ENCODE results near the gene PLXNA2. TPM values are rescaled to one million over a fixed set of nuclear protein-coding genes. Genes with fewer than 3 reads are reported as not detected.

PLXNA2 gene
- total and polyA plus RNA-seq, 11 donors, result 9.2 to 28.2 (median 18.0) TPM

GRCh38 chr1:208179263-208179816, 64.8 kb downstream of the PLXNA2 start:
- Histone ChIP-seq H3K9me3 (no peaks in the 10 kb centered on the region), H3K27me3 (no peaks in the 10 kb centered on the region), H3K4me1 (peaks cover 0 to 96% (median 67%) of the 10 kb centered on the region in 12 donors), H3K27ac (peak overlapping the region in 10 of 12 donors; percentile 3 to 42 (median 32)), H3K4me3 (no peak overlapping the region), H3K36me3 (no peaks in the 10 kb centered on the region)
- WGBS, 4 donors, result 34 to 57% (median 46%) methylated on average over 6 of the region's 6 CpGs
- DNase-seq (peak in 3 of 5 donors; percentile 47 to 55 (median 54)), ATAC-seq (peak in 3 of 4 donors; percentile 27 to 58 (median 30))
- TF ChIP-seq POLR2A (IDR thresholded peaks at IDR 0.05), result no peak
- intact Hi-C loops (cut with DNase I), result no loop called here

GRCh38 chr1:208178091-208178529, 66.1 kb downstream of the PLXNA2 start:
- no peak for TF ChIP-seq CTCF (IDR thresholded peaks at IDR 0.05)
- TF ChIP-seq POLR2A (IDR thresholded peaks at IDR 0.05), result no peak
- intact Hi-C loops (cut with DNase I), result no loop called here
- WGBS, 4 donors, result 76 to 82% (median 78%) methylated on average over 2 of the region's 2 CpGs

GRCh38 chr1:208177656-208178055, 66.5 kb downstream of the PLXNA2 start:
- no peaks in the 10 kb centered on the region for H3K36me3 ChIP-seq
- no peaks in the 10 kb centered on the region for H3K27me3 ChIP-seq
- TF ChIP-seq CTCF (IDR thresholded peaks at IDR 0.05) (no peak), POLR2A (IDR thresholded peaks at IDR 0.05) (no peak)
- WGBS, 4 donors, result 59 to 92% (median 73%) methylated on average over 3 of the region's 3 CpGs
- H3K4me1 ChIP-seq, result peaks cover 0 to 85% (median 60%) of the 10 kb centered on the region in 12 donors
- H3K27ac ChIP-seq, result no peak overlapping the region
- ATAC-seq (no peak), DNase-seq (no peak)
- no peaks in the 10 kb centered on the region for H3K9me3 ChIP-seq
- intact Hi-C loops (cut with DNase I), result loop anchor here in 1 of 10 donors (2.0 kb wide), 1 partner anchor 19 kb away; no protein-coding TSS in a partner anchor
- no peak overlapping the region for H3K4me3 ChIP-seq

More at GRCh38 chr1:208178091-208178529, 66.1 kb downstream of the PLXNA2 start:
- Histone ChIP-seq H3K27ac (no peak overlapping the region), H3K36me3 (no peaks in the 10 kb centered on the region), H3K27me3 (no peaks in the 10 kb centered on the region), H3K4me1 (peaks cover 0 to 87% (median 63%) of the 10 kb centered on the region in 12 donors), H3K9me3 (no peaks in the 10 kb centered on the region), H3K4me3 (no peak overlapping the region)
- ATAC-seq, result peak in 1 of 4 donors; percentile 16
- DNase-seq, result no peak

GRCh38 chr1:208176649-208177048, 67.5 kb downstream of the PLXNA2 start:
- 82 to 92% (median 88%) methylated on average over 3 of the region's 3 CpGs for WGBS, 4 donors
- intact Hi-C loops (cut with DNase I), result loop anchor here in 1 of 10 donors (2.0 kb wide), 1 partner anchor 18 kb away; no protein-coding TSS in a partner anchor

More at GRCh38 chr1:208176649-208177048, 67.5 kb downstream of the PLXNA2 start:
- Histone ChIP-seq H3K9me3 (no peaks in the 10 kb centered on the region), H3K36me3 (no peaks in the 10 kb centered on the region), H3K27me3 (no peaks in the 10 kb centered on the region), H3K27ac (no peak overlapping the region), H3K4me1 (peaks cover 0 to 85% (median 56%) of the 10 kb centered on the region in 12 donors), H3K4me3 (no peak overlapping the region)
- no peak for ATAC-seq
- TF ChIP-seq CTCF (IDR thresholded peaks at IDR 0.05) (no peak), POLR2A (IDR thresholded peaks at IDR 0.05) (no peak)
- DNase-seq, result no peak
